ENCODE measurements around the gene IGSF21. TPM values are rescaled to one million over a fixed set of nuclear protein-coding genes. Genes with fewer than 3 reads are reported as not detected.
A peak's percentile ranks its signal among the peaks of the same experiment; 100 is the strongest.

Gene IGSF21
- total RNA-seq, 4 donors from 2014 or later = not detected

DNA sequence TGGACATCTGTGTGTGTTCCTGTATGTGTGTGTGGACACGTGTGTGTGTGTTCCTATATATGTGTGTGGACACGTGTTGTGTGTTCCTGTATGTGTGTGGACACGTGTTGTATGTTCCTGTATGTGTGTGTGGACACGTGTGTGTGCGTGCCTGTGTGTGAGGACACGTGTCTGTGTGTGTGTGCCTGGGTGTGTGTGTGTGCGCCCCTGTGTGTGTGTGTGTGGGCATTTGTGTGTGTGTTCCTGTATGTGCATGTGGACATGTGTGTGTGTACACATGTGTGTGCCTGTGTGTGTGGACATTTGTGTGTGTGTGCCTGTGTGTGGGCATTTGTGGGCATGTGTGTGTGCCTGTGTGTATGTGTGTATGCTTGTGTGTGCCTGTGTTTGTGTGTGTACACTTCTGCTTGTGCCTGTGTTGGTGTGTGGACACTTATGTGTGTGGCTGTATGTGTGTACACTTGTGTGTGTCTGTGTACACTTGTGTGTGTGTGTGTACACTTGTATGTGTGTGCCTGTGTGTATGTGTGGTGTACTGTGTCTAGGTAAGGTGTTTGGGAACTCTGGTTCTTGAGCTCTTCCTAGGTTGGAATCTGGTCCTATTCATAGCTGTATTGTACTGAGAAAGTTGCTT is 3.7 kb upstream of the IGSF21 start:
- no peak for TF ChIP-seq POLR2A (IDR thresholded peaks at IDR 0.05)
- TF ChIP-seq, protein P1, sequence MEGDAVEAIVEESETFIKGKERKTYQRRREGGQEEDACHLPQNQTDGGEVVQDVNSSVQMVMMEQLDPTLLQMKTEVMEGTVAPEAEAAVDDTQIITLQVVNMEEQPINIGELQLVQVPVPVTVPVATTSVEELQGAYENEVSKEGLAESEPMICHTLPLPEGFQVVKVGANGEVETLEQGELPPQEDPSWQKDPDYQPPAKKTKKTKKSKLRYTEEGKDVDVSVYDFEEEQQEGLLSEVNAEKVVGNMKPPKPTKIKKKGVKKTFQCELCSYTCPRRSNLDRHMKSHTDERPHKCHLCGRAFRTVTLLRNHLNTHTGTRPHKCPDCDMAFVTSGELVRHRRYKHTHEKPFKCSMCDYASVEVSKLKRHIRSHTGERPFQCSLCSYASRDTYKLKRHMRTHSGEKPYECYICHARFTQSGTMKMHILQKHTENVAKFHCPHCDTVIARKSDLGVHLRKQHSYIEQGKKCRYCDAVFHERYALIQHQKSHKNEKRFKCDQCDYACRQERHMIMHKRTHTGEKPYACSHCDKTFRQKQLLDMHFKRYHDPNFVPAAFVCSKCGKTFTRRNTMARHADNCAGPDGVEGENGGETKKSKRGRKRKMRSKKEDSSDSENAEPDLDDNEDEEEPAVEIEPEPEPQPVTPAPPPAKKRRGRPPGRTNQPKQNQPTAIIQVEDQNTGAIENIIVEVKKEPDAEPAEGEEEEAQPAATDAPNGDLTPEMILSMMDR (IDR thresholded peaks at IDR 0.05) = no peak
- no peaks in the 10 kb centered on the region for H3K4me1 ChIP-seq
- H3K27me3 ChIP-seq = peaks cover 0 to 12% of the 10 kb centered on the region in 2 donors

DNA sequence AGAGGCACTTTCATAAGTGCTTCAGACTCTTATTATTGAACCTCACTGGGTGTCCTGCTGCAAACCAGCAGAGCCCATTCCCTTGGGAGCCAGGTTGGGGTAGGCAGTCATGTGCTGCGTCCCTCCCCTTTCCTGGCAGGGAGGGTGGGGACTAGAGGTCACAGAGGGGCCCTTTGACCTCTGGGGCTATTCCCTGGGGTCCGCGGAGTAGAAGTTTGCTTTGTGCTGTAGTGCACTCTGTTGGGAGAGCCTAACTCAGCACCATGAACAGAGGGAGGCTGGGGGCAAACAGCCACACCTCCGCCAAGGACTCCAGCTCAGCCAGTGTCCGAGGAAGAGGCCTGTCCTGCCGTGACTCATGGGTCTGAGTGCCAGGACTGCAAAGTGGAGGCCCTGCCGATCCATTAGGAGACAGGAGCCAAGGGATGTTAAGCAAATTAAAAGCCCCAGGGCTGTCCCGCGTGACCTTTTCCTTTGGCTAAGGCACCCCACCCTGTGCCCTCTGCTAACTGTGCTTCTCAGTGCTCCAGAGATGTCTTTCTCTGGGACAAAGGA is 3.0 kb upstream of the IGSF21 start:
- DNase-seq = no peak
- H3K27me3 ChIP-seq = peaks cover 0 to 16% of the 10 kb centered on the region in 2 donors

More for the DNA sequence above, 3.7 kb upstream of the IGSF21 start:
- H3K27ac ChIP-seq = no peak overlapping the region
- H3K4me3 ChIP-seq = no peak overlapping the region
- H3K36me3 ChIP-seq = no peaks in the 10 kb centered on the region
- no peaks in the 10 kb centered on the region for H3K9me3 ChIP-seq
- no peak for DNase-seq

DNA sequence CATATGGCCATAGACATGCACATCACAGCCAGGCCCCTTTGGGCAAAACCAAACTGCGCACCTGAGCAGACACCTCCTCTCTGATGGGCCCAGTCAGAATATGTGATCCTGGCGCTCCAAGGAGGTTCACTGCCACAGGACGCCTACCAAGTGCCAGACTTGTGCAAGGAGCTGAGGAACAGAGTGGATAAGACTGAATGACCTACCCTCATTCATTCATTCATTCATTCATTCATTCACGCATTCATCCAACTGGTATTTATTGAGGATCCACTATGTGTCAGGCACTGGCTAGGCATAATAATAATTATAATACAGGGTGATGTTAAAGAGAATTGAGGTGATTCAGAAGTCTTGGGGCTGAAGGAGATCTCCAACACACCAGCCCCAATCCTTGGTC is 2.4 kb upstream of the IGSF21 start:
- Histone ChIP-seq H3K4me1 (peaks cover 0 to 10% (median 0%) of the 10 kb centered on the region in 4 donors), H3K27ac (no peak overlapping the region), H3K4me3 (no peak overlapping the region), H3K36me3 (no peaks in the 10 kb centered on the region), H3K27me3 (peaks cover 0 to 21% of the 10 kb centered on the region in 2 donors), H3K9me3 (no peaks in the 10 kb centered on the region)
- DNase-seq = no peak
- no peak for TF ChIP-seq POLR2A (IDR thresholded peaks at IDR 0.05)
- TF ChIP-seq, protein P1 (IDR thresholded peaks at IDR 0.05) = no peak

More for the DNA sequence above, 3.0 kb upstream of the IGSF21 start:
- Histone ChIP-seq H3K4me1 (peaks cover 0 to 4% (median 0%) of the 10 kb centered on the region in 4 donors), H3K36me3 (no peaks in the 10 kb centered on the region), H3K9me3 (no peaks in the 10 kb centered on the region), H3K4me3 (no peak overlapping the region), H3K27ac (no peak overlapping the region)
- TF ChIP-seq, protein P1 (IDR thresholded peaks at IDR 0.05) = no peak
- no peak for TF ChIP-seq POLR2A (IDR thresholded peaks at IDR 0.05)

DNA sequence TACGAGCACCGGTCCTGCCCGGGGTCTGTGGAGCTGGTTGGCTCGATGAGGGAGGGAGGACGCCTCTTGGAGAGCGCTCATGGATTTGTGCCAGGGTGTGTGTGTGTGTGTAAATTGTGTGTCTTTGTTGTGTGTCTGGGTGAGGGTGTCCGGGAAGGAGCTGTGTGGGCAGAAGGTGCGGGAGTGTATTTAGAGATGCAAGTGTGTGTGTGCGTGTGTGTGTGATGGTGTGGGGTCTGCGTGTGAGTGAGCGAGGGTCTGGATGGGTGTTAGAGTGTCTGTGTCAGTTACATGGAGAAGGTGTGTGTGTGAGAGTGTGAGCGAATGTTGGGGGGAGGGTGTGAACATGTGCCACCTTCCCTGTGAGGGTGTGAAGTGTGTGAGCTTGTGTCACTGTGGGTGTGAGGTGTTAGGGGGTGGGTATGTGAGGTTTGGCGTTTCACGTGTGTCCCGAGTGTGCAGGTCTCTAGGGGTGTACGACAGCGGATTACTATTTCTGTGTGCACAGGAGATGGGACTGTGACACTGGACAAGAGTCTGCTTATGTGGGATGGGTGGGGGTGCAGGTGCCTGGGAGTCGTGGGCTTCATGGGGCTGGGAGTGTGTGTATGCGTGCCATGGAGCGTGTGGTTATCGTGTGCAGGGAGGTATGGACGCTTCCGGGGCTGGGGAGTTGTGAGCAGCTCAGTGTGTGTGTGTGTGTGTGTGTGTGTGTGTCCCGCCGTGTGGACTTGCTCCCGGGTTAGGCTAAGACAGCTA is 880 bp downstream of the IGSF21 start:
- Histone ChIP-seq H3K4me3 (no peak overlapping the region), H3K4me1 (peaks cover 0 to 20% (median 0%) of the 10 kb centered on the region in 4 donors), H3K27me3 (peaks cover 0 to 31% of the 10 kb centered on the region in 2 donors), H3K9me3 (no peaks in the 10 kb centered on the region), H3K36me3 (no peaks in the 10 kb centered on the region), H3K27ac (no peak overlapping the region)
- TF ChIP-seq, protein P1 (IDR thresholded peaks at IDR 0.05) = no peak
- TF ChIP-seq POLR2A (IDR thresholded peaks at IDR 0.05) = no peak
- DNase-seq = no peak

DNA sequence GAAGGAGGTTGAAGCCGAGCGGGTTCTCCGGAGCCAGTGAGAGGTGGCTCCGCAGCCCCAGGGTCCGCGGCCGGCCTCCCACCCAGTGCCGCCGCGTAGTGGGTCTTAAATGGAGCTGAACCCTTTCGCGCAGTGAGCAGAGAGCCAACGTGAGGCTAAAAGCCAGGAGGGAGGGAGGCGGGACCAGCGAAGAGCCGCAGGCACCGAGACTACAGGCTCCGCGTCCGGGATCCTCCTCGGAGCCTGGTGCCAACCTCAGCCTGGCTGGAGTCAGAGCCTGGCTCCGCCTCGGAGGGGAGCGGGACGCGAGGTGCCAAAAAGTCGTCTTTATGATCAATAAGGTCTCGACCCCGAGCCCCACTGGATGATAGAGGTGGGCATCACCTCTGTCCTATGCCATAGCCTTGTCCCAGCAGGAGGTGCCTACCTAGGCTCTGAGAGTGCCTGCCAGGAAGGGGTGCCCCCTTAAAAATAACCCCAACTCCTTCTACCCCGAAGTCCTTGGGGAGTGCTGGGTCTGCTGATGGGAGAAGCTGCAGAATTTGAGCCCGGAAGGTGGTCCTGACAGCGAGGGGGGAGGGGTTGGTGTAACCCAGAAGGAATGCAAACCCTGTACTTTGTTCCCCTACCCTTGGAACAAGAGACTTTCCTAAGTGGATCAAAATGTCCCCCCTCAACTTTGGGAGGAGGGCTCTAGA is 1.6 kb downstream of the IGSF21 start:
- no peak overlapping the region for H3K27ac ChIP-seq
- peaks cover 0 to 31% of the 10 kb centered on the region in 2 donors for H3K27me3 ChIP-seq
- H3K9me3 ChIP-seq = no peaks in the 10 kb centered on the region
- H3K36me3 ChIP-seq = no peaks in the 10 kb centered on the region
- peaks cover 0 to 20% (median 0%) of the 10 kb centered on the region in 4 donors for H3K4me1 ChIP-seq
- no peak for TF ChIP-seq POLR2A (IDR thresholded peaks at IDR 0.05)
- TF ChIP-seq, protein P1 (IDR thresholded peaks at IDR 0.05) = no peak
- DNase-seq = no peak
- peak overlapping the region in 1 of 4 donors; percentile 22 for H3K4me3 ChIP-seq
